Measurements from ENCODE around the gene PANK4.

Gene PANK4

GRCh38 chr1:2544093-2544874 lies 17.9 kb upstream of the PANK4 start:
- no peak for DNase-seq

GRCh38 chr1:2543543-2544092 lies 17.2 kb upstream of the PANK4 start:
- peak; percentile 76 for DNase-seq

- no peak for DNase-seq
Observed at GRCh38 chr1:2542246-2542915, 16.0 kb upstream of the PANK4 start.

GRCh38 chr1:2541619-2542245 lies 15.3 kb upstream of the PANK4 start:
- no peak for DNase-seq

DNA sequence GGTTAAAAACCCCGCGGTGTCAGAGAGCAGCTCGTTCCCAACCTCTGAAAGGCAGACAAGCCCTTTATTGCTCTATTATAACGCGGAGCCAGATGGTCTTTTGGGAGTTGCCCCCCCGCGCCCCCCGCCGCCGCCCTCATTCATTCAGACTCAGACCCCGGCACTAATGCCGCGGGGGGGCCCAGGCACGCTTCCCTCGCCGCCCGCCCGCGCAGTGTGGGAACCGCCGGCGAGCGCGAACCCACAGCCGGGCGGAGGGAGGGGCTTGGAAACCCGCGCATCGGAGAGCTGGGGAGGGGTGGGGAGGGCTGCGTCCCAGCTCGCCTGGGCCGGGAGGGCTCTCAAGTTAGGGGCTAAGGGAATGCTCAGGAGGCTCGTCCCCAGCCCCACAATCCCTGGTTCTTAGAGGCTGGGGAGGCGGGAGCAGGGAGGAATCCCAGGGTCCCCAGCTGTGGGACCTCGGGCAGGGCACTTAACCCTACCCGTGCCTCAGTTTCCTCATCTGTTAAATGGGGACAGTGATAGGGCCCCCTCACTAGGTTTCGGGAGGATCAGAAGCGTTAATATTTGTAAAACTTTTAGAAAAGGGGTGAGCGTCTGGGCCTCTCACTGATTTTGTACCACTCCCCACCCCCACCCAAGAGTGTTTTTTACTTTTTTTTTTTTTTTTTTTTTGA lies 14.6 kb upstream of the PANK4 start:
- DNase-seq: peak; percentile 80

DNA sequence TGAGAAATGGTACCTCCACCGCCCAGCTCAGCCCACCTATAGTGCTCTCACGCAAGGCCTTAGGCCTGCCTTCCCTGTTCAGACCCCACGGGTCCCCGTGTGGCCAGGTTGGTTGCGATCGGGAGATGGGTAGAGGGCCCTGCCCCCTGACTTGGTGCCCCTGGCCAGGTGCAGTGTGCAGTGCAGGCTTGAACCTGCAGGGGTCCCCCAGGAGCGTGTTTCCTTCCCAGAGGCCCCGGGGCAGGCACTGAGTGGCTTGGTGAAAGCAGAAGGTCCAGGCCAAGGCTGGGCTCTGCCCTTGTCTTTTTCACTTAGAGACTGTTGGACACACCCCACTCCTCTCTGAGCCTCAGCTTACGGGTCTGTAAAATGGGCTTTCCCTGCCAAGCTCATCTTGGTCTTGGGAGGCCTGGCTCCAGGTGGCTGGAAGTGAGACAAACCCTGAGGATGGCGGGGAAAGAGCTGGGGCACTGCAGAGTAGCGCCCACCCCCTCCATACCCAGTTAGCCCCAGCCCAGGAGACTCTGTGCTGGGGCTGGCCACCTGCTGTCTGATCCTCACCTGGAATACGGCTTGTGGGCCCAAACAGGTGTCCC lies 13.0 kb upstream of the PANK4 start:
- peak; percentile 57 for DNase-seq

DNA sequence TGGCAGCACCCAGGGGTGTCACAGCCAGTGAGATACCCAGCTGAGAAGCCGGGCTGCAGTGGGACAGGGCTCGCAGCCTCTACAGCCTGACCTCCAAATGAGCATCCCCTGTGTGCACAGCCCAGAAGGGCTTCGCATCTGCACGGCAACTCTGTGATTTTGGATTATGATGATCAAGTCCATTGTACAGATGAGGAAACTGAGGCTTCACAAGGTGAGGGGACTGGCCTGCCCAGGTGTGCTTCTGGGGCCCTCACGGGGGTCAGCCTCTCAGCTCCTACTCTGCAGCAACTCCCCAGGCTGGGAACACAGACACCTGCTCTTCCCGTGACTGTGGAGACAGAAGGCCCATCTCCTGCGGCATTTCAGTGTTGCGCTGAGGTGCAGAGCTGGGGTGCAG lies 12.5 kb upstream of the PANK4 start:
- no peak for DNase-seq

DNA sequence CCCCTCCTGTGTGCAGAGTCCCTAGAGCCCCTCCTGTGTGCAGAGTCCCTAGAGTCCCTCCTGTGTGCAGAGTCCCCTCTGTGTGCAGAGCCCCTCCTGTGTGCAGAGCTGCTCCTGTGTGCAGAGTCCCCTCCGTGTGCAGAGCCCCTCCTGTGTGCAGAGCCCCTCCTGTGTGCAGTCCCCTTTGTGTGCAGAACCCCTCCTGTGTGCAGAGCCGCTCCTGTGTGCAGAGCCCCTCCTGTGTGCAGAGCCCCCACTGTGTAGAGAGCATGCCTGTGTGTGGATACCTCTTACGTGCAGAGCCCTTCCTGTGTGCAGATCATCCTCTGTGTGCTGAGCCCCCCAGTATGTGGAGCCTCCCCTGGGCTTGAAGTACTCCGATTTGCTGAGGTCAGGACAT lies 12.0 kb upstream of the PANK4 start:
- no peak for DNase-seq

GRCh38 chr1:2537784-2538115 lies 11.4 kb upstream of the PANK4 start:
- DNase-seq: no peak

DNA sequence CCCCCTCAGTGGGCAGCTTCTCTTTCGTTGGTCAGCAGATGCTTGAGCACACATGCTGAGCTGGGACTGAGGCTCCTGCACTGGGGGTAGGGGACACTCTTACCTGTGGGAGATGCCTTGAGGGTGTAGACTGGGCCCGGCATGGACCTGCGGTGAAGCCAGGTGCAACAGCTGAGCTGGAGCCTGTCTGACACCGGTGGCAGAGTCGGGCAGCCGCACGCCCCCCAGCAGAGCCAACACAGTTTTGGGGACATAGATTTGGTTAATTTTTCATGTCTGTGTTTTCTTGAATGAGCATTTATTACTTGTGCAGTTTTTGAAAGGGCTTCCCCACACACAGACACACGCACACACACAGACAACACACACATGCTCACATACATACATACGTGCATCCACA lies 9.6 kb upstream of the PANK4 start:
- DNase-seq: no peak

DNA sequence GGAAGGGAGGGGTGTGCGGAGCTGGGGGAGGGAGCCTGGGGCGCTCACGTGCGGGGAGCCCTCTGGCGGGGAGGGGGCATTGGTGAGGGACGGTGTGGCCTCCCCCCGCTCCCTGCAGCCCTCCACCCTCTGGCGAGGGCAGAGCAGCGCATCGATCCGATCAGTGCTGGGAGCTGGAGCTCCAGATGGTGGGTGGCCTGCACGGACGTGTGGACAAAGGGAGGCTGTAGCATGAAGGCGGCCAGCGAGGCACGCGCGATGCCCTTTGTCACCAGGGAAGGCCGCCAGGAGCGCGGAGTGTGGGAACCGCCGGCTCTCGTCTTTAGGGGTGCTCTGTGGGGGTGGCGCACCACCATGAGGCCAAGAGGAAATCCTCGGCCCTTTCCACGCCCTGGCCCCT lies 9.1 kb upstream of the PANK4 start:
- DNase-seq: no peak

DNA sequence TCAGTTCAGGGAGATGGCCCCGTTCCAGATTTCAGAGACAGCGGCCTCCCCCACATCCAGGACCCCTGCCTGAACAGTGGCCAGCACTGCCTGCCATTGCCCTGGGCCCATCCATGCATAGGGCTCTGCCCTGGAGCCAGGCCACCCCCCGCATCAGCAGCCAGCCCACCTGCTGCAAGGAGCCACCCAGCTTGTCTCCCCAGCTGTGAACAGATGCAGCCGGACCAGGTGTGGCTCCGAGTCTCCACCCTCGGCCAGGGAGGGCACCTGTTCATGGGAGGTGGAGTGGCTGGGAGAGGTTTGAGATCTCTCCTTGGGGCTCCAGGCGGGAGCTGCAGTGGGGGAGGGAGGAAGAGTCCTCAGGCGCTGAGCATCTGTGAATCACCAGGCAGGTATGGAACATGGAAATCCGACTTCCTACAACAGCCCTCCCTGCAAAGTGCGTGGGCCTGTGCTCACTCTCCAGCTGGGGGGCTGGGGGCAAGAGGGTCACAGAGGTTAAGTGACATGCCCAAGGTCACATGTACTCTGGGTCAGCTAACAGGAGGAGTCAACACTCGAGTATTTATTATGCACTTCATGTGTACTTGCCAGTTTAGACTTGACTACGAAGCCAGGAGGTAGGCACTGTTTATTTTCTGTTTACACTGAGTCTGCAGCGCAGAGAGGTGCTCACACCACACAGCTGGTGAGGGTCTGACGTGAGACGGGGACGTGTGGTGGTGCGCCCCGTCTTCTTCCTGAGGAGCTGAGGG lies 8.5 kb upstream of the PANK4 start:
- DNase-seq: no peak

DNA sequence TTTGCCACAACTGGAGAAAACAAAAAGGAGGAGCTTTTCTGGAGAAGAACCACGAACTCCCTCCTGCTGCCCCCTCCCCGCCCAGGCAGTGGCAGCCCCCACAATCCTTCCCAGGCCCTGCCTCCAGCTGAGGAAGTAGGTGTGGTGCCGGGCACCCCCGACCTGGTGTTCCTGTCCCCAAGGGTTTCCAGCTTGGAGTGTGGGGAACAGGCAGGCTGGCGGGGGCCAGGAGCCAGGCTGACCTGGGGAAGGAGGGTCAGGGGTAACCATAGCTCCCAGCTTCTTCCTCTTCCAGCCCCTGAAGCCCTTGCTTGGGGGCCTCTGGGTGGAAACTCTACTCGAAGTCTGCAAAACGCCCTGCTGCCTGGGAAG lies 7.9 kb upstream of the PANK4 start:
- DNase-seq: no peak

GRCh38 chr1:2533365-2533764 lies 7.0 kb upstream of the PANK4 start:
- no peak for DNase-seq

- DNase-seq: no peak
Observed at GRCh38 chr1:2532485-2533160, 6.2 kb upstream of the PANK4 start.

DNA sequence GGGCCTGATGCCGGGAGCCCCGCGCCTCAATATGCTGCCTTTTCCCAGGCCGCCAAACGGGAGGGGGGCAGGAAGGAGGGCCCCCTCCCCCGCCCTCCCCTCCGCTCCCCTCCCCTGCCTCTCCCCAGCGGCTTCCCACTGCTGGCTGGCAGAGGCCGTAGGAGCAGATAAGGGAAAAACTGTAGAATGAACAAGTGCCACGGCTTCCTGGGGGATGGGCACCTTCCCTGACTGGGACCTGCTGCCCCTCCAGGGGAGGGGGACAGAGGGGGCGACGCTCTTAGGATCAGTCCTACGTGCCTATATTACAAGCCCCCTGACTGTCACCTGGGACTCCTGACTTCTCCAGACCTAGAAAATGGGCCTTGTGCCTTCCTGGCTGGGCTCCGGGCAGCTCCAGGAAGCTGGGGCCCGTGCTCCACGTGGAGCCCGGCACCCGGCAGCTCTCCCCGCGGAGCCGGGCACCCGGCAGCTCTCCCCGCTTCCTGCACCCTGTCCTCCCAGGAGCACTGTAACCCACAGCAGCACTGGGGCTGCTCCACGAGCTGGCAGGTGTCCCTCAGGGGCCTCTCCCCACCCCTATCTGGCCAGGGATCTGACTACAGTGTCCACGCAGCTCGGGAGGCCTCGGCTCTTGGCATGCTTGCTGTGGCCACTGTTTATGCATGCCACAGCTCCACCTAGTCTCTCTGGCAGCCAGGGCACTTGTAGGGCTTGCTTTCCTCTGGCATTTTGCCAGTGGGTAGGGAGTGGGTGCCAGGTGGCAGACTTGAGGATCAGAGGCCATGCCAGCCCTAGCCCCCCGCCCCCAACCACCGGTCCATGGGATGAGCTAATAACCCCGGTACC lies 4.3 kb upstream of the PANK4 start:
- DNase-seq: no peak

GRCh38 chr1:2529784-2530512 lies 3.6 kb upstream of the PANK4 start, which contains the start of gene HES5:
TSS of gene HES5 (minus strand) at chr1:2530263. CDS start at chr1:2530164, 99 bp downstream.
- DNase-seq: no peak

DNA sequence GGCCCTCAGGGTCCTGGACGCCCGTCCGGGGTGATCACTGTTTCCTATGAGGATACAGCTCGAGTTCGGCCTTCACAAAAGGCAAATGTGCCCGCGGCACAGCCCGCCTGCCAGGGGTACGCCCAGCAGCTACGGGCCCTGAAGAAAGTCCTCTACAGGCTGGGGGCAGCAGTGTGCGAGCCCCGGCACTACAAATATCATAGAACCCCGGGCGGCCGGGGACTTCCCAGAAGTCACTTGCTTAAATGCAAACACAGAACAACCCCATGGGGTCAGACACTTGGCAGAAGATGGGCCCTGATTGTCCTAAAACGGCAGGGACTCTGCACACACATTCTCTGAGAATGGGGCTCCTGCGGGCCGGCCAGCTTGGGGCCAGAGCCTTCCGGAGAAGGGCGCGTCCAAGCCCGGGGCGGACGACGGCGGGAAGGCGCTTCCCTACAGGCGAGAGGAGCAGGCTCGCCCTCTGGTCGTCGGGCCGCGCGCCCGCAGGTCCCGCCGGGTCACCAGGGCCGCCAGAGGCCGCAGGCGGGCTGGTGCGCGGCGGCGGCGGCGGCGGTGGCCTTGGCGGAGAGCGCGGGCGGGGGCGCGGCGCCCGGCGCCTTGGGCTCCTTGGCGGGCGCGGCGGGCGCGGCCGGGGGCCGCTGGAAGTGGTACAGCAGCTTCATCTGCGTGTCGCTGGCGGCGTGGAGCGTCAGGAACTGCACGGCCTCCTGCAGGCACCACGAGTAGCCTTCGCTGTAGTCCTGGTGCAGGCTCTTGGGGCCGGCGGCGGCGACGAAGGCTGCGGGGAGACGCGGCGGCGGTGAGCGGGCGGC lies 2.8 kb upstream of the PANK4 start:
- no peak for DNase-seq

DNA sequence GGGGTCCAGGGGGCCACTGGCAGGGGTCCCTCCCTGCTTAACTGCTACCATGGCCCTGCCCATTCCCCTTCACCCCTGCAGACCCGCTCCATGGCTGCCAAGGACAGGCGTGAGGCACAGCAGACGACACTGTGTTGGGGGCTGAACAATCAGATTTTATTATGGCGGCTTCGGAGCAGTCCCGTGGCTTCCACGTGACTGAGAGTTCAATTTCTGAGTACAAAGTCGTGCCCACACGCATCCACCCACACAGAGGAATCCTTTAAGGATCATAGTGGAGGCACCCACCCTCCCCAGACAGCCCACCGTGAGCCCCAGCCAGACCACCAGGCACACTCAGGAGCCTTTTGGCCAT lies 2.2 kb upstream of the PANK4 start:
- no peak for DNase-seq

All from NCI-H82 (cell line).